GM12891 (cell line): ENCODE measurements around the gene CATSPERZ.

Experiments
- POLR2A ChIP-seq: IDR thresholded peaks from 2 replicates; pipeline ENCODE4 v1.6.1; 2011; ENCODE audit warnings: low read depth, low read length, control low read depth
- POLR2AphosphoS5 ChIP-seq: IDR thresholded peaks from 2 replicates; pipeline ENCODE4 v1.6.1; 2011; ENCODE audit warnings: low read depth, low read length, control low read depth
- SPI1 ChIP-seq: IDR thresholded peaks from 2 replicates; pipeline ENCODE4 v1.6.1; 2011; ENCODE audit warnings: low read depth, low read length, control low read depth
- TAF1 ChIP-seq: IDR thresholded peaks from 2 replicates; pipeline ENCODE4 v1.6.1; 2011; ENCODE audit warnings: low read depth, low read length, control low read depth

DNA sequence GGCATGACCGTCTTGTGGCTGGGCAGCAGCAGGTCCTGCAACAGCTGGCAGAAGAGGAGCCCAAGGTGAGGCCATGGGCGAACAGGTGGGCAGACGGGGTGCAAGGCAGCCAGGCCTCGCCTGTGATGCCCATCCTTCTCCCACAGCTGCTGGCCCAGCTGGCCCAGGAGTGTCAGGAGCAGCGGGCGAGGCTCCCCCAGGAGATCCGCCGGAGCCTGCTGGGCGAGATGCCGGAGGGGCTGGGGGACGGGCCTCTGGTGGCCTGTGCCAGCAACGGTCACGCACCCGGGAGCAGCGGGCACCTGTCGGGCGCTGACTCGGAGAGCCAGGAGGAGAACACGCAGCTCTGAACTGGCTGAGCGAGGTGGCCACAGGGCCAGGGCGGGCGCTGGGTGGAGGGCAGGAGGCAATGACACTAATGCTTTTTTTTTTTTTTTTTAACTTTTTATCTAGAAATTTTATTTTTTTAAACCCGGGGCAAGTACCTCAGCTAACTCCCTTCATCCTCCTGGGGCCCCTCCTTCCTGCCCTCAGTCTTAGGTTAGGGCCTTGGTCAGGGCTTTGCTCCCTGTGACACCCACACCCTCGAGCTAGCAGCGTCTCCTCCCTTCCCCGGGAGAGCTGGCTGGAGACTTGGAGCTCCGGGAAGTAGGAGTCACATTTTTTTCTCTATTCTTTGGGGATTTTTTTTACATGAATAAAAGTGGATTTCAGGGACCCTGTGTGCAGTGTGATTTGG is 32.8 kb upstream of the CATSPERZ start:
- no peak for TF ChIP-seq POLR2A
- no peak for TF ChIP-seq SPI1
- TF ChIP-seq POLR2AphosphoS5 = no peak
- TF ChIP-seq TAF1 = no peak
